ENCODE results near the gene SLC9A2.

Gene SLC9A2

GRCh38 chr2:102597788-102598187 is 21.6 kb upstream of the SLC9A2 start:
- Histone ChIP-seq H3K4me1 (no peaks in the 10 kb centered on the region), H3K9me3 (no peaks in the 10 kb centered on the region), H3K36me3 (replicated peaks) (no peaks in the 10 kb centered on the region), H3K4me3 (no peak overlapping the region), H3K27me3 (ENCODE audit: low read depth) (no peaks in the 10 kb centered on the region)
- in situ Hi-C loops (cut with MboI; ENCODE audit: low sequenced_read_pairs): no loop called here
- DNase-seq (ENCODE audit: low spot score in 2 of 2): no peak

DNA sequence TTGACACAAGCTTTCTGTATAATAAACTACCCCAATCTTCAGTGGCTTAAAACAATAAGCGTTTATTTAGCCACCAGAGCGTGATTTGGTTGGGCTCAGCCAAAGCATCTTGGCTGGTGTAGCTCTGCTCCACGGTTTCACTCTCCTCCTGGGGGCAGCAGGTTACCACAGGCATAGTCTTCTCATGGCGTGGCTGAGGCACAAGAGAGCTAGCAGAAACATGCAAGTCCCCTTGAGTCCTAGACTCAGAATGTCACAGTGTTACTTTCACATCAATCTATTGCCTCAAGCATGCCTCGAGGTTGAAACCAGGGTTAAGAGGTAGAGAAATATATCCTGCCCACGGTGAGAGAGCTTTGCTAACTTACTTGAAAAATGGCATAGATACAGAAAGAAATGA is 19.9 kb upstream of the SLC9A2 start:
- in situ Hi-C loops (cut with MboI; ENCODE audit: low sequenced_read_pairs): no loop called here
- no peaks in the 10 kb centered on the region for H3K9me3 ChIP-seq
- DNase-seq (ENCODE audit: low spot score in 2 of 2): no peak

DNA sequence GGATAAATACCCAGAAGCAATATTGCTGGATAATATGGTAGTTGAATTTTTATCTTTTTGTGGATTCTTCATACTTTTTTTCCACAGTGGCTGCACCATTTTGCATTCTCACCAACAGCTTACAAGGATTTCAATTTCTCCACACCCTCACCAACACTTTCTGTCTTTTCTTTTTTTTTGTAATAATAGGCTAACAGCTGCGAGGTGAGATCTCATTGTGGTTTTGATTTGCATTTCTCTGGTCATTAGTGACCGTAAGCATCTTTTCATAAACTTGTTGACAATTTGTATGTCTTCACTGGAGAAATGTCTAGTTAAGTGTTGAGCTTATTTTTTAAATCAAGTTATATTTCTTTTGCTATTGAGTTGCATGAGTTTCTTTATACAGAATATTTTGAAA is 17.6 kb upstream of the SLC9A2 start:
- in situ Hi-C loops (cut with MboI; ENCODE audit: low sequenced_read_pairs): no loop called here
- H3K36me3 ChIP-seq (replicated peaks): no peaks in the 10 kb centered on the region
- DNase-seq (ENCODE audit: low spot score in 2 of 2): no peak
- no peak overlapping the region for H3K4me3 ChIP-seq
- no peaks in the 10 kb centered on the region for H3K9me3 ChIP-seq
- H3K27me3 ChIP-seq (ENCODE audit: low read depth): no peaks in the 10 kb centered on the region
- H3K4me1 ChIP-seq: no peaks in the 10 kb centered on the region

More for the DNA sequence above, 19.9 kb upstream of the SLC9A2 start:
- Histone ChIP-seq H3K4me1 (no peaks in the 10 kb centered on the region), H3K27me3 (ENCODE audit: low read depth) (no peaks in the 10 kb centered on the region), H3K4me3 (no peak overlapping the region), H3K36me3 (replicated peaks) (no peaks in the 10 kb centered on the region)

- Histone ChIP-seq H3K36me3 (replicated peaks) (no peaks in the 10 kb centered on the region), H3K27me3 (ENCODE audit: low read depth) (no peaks in the 10 kb centered on the region), H3K4me1 (no peaks in the 10 kb centered on the region), H3K4me3 (no peak overlapping the region), H3K9me3 (no peaks in the 10 kb centered on the region)
- no peak for DNase-seq (ENCODE audit: low spot score in 2 of 2)
- in situ Hi-C loops (cut with MboI; ENCODE audit: low sequenced_read_pairs): no loop called here
Measured at GRCh38 chr2:102603904-102604303, 15.4 kb upstream of the SLC9A2 start.

DNA sequence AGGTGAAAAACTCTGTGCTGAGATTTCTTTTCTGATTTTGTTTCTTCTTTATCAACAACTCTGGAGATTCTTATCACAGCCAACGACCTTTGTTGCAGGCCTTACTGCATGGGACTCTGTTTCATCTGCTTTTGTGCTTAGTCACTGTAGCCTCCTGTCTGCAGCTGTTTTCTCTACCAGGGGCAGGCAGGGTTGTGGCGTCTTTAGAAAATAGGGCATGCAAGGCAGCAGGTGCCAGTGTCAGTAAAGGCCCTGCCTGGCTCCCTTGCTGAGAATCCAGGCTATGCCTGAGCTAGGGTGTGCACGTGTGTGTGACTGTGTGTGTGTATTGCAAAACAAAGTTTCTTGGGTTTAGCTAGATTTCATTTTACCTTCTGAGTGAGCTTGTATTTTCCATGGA is 14.6 kb upstream of the SLC9A2 start:
- no peaks in the 10 kb centered on the region for H3K4me1 ChIP-seq
- H3K27me3 ChIP-seq (ENCODE audit: low read depth): no peaks in the 10 kb centered on the region
- in situ Hi-C loops (cut with MboI; ENCODE audit: low sequenced_read_pairs): no loop called here
- H3K4me3 ChIP-seq: no peak overlapping the region
- H3K36me3 ChIP-seq (replicated peaks): no peaks in the 10 kb centered on the region
- DNase-seq (ENCODE audit: low spot score in 2 of 2): no peak
- no peaks in the 10 kb centered on the region for H3K9me3 ChIP-seq

- H3K27me3 ChIP-seq (ENCODE audit: low read depth): no peaks in the 10 kb centered on the region
- H3K9me3 ChIP-seq: no peaks in the 10 kb centered on the region
- H3K36me3 ChIP-seq (replicated peaks): no peaks in the 10 kb centered on the region
- H3K4me1 ChIP-seq: no peaks in the 10 kb centered on the region
- H3K4me3 ChIP-seq: no peak overlapping the region
- in situ Hi-C loops (cut with MboI; ENCODE audit: low sequenced_read_pairs): no loop called here
- no peak for DNase-seq (ENCODE audit: low spot score in 2 of 2)
Measured at GRCh38 chr2:102606353-102606752, 13.0 kb upstream of the SLC9A2 start.

- Histone ChIP-seq H3K4me1 (no peaks in the 10 kb centered on the region), H3K9me3 (no peaks in the 10 kb centered on the region), H3K36me3 (replicated peaks) (no peaks in the 10 kb centered on the region), H3K27me3 (ENCODE audit: low read depth) (peaks cover 37% of the 10 kb centered on the region), H3K4me3 (no peak overlapping the region)
- in situ Hi-C loops (cut with MboI; ENCODE audit: low sequenced_read_pairs): no loop called here
- DNase-seq (ENCODE audit: low spot score in 2 of 2): peak; percentile 56 to 61
Measured at GRCh38 chr2:102615620-102616436, 3.5 kb upstream of the SLC9A2 start.

GRCh38 chr2:102618452-102619413 is 620 bp upstream of the SLC9A2 start:
- peak overlapping the region; percentile 8 for H3K4me3 ChIP-seq

DNA sequence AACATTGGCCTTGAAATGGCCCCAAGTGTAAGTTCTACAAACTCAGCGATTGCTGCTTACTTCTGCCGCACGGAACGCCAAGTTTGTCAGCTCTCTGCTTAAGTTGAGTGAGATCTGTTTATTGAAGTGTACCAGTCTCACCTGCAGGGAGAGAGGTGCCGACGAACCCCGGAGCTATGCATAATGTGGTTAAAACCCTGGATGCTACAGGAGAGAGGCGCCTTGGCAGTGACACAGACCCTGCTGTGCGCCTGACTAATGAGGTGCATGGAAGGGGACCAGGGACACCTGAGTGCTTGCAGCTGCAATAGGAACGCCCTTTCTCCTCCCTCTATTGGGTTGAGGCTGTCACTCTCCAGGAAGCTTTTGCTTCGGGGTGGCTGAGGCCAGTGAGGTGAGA is 979 bp downstream of the SLC9A2 start:
- no peaks in the 10 kb centered on the region for H3K36me3 ChIP-seq (replicated peaks)
- in situ Hi-C loops (cut with MboI; ENCODE audit: low sequenced_read_pairs): no loop called here
- no peaks in the 10 kb centered on the region for H3K4me1 ChIP-seq
- DNase-seq (ENCODE audit: low spot score in 2 of 2): no peak
- H3K27me3 ChIP-seq (ENCODE audit: low read depth): peaks cover 37% of the 10 kb centered on the region
- H3K4me3 ChIP-seq: no peak overlapping the region
- no peaks in the 10 kb centered on the region for H3K9me3 ChIP-seq

More at GRCh38 chr2:102618452-102619413, 620 bp upstream of the SLC9A2 start:
- Histone ChIP-seq H3K36me3 (replicated peaks) (no peaks in the 10 kb centered on the region), H3K27me3 (ENCODE audit: low read depth) (peaks cover 37% of the 10 kb centered on the region), H3K9me3 (no peaks in the 10 kb centered on the region), H3K4me1 (no peaks in the 10 kb centered on the region)
- in situ Hi-C loops (cut with MboI; ENCODE audit: low sequenced_read_pairs): no loop called here
- no peak for DNase-seq (ENCODE audit: low spot score in 2 of 2)

GRCh38 chr2:102621630-102622029 is 2.3 kb downstream of the SLC9A2 start:
- no peak overlapping the region for H3K4me3 ChIP-seq
- H3K27me3 ChIP-seq (ENCODE audit: low read depth): peaks cover 35% of the 10 kb centered on the region
- no peaks in the 10 kb centered on the region for H3K4me1 ChIP-seq
- H3K36me3 ChIP-seq (replicated peaks): no peaks in the 10 kb centered on the region
- H3K9me3 ChIP-seq: no peaks in the 10 kb centered on the region
- in situ Hi-C loops (cut with MboI; ENCODE audit: low sequenced_read_pairs): no loop called here
- no peak for DNase-seq (ENCODE audit: low spot score in 2 of 2)

DNA sequence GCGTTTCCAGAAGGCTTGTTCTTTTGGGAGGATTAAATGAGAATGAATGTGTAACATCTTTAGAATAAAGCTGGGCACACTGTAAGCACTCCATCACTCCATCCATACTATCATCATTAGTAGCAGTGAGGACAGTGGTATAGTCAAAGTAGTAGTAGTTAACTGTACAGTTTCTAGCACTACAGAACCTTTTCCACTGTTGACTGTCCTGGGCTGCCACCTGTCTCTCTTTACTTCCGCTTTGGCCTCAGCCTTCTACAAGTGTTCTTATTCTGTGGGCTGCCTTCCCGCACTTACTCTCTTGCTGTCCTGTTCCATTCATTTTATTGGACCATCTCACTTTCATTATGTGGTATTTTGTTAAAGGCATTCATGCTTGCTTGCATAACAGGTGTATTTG is 3.3 kb downstream of the SLC9A2 start:
- in situ Hi-C loops (cut with MboI; ENCODE audit: low sequenced_read_pairs): no loop called here
- Histone ChIP-seq H3K27me3 (ENCODE audit: low read depth) (peaks cover 25% of the 10 kb centered on the region), H3K9me3 (no peaks in the 10 kb centered on the region), H3K36me3 (replicated peaks) (no peaks in the 10 kb centered on the region), H3K4me3 (no peak overlapping the region), H3K4me1 (no peaks in the 10 kb centered on the region)
- DNase-seq (ENCODE audit: low spot score in 2 of 2): no peak

DNA sequence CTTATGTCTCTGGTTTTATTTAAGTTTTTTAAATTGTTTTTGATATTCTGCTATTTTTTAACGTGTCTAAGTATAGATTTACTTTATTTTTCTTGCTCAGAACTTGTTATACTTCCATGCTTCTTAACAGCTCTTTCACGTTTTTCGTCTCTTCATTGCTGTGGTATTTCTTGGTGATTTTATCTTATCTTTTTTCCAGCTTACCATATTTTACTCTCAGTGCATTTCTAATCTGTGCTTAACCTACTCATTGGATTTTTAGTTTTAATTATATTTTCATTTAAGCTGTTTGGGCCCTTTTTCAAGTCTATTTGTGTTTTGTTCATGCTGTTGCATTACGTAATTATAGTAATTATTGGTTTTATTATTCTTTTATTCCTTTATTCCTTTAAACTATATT is 11.1 kb downstream of the SLC9A2 start:
- DNase-seq (ENCODE audit: low spot score in 2 of 2): no peak
- no peaks in the 10 kb centered on the region for H3K36me3 ChIP-seq (replicated peaks)
- in situ Hi-C loops (cut with MboI; ENCODE audit: low sequenced_read_pairs): no loop called here
- no peaks in the 10 kb centered on the region for H3K9me3 ChIP-seq
- no peaks in the 10 kb centered on the region for H3K4me1 ChIP-seq
- no peaks in the 10 kb centered on the region for H3K27me3 ChIP-seq (ENCODE audit: low read depth)
- no peak overlapping the region for H3K4me3 ChIP-seq

GRCh38 chr2:102632380-102633175 is 13.2 kb downstream of the SLC9A2 start:
- no peaks in the 10 kb centered on the region for H3K36me3 ChIP-seq (replicated peaks)
- no peak for DNase-seq (ENCODE audit: low spot score in 2 of 2)
- no peak overlapping the region for H3K4me3 ChIP-seq
- in situ Hi-C loops (cut with MboI; ENCODE audit: low sequenced_read_pairs): no loop called here
- no peaks in the 10 kb centered on the region for H3K27me3 ChIP-seq (ENCODE audit: low read depth)
- H3K4me1 ChIP-seq: no peaks in the 10 kb centered on the region
- no peaks in the 10 kb centered on the region for H3K9me3 ChIP-seq
